GM18508 (cell line): ENCODE data around the gene OTOP3.

Experiments used
- ATAC-seq: cut with Tn5 transposase; IDR thresholded peaks from one replicate; pipeline ENCODE4 v1.9.1; 2021; ENCODE audit warnings: moderate number of reproducible peaks; ENCODE audit not compliant: insufficient read depth, unreplicated experiment

Gene OTOP3

DNA sequence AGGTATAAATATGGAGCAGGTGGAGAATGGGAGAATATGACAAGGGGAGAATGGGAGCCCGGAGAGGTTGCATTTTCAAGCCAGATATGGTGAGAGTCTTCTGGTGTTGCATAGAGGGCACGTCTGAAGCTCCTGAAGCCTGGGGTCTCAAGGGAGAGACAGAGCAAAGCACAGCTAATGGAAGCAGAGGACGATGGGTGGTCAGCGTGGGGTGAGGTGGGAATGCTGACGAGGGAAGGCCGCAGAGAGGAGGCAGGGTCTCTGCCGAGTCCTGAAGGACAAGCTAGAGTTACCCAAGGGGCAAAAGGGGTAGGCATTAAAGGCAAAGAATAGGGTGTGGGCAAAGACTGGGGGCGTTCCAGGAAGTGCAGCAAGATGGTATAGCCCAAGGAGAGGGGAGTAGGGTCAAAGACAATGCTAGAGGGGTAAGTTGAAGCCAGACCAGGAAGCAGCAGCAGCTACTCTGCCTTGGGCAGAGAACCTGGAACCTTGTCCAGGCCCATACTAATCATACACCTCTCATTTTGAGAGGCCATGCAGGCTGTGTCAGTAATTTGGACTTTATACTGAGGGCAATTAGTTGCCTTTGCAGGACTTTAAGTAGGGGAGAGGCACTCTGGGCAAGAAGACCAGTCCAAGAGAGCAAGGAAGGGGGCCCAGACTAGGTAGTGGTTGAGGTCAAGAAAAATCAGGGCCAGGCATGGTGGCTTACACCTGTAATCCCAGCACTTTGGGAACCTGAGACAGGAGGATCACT lies 2.7 kb downstream of the OTOP3 start:
- ATAC-seq: no peak

DNA sequence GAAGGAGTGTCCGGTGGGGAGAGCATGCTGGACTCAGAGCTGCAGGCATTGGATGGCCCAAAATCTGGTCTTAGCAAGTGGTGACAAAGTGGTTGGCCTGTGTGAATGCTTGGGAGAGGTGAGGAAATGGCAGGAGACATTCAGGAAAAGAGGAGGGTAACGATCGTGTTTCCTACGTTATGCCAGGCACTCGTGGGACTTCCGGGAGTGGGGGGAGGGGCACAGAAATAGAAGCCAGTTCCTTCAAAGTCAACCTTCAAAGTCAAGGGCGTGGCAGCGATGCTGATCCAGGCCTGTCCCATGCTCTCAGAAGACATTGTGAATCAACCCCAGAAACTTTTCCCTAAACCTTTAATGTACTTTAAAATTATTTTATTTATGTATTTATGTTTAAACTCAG lies 3.8 kb downstream of the OTOP3 start:
- no peak for ATAC-seq

DNA sequence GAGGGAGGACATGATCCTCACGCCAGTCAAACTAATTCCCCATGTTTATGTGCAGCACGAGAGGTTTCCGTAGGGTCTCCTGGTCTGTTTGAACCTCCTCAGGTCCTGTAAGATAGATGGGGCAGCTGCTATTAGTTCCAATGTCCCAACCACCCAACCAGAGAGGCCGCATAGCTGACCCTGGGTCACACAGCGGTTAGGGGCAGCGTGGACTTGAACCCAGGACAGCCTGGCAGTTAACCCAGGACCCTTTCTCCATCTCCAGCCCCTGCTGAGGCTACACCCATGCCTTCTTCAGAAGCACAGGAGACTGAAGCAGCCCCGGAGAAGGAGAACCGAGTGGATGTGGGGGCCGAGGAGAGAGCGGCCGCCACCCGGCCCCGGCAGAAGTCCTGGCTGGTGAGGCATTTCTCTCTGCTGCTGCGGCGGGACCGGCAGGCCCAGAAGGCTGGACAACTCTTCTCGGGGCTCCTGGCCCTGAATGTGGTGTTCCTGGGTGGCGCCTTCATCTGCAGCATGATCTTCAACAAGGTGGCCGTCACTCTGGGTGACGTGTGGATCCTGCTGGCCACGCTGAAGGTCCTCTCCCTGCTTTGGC lies 5.5 kb downstream of the OTOP3 start:
- ATAC-seq: no peak

DNA sequence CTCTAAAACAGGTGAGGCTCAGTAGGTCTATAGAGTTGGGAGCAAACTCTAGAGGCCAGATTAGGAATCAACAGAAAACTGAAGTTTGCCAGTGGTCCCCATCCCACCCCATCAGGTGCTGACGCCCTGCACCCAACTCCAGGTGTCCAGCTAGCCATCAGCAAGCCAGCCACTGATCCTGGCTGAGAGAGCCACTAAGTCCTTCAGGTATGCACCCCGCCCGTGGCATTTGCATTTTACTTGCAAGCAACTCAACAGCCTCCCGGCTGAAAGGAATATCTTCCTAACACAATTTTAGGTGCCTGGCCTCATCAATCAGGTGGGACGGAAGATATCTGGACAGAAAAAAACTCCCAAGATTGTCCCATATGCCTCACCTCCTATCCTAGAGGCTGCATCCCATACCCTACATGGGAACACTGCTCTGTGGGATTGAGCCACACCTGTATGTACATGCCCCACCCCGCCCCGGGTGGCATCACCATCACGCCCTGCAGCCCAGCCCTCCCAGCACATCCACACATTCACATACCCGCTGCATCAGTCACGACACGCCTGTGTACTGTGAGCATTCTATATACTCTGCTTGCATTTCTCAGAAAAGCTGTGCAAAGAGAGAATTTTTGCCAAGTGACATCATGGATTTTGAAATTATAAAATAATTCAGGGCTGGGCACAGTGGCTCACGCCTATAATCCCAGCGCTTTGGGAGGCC lies 8.3 kb downstream of the OTOP3 start:
- ATAC-seq: no peak

DNA sequence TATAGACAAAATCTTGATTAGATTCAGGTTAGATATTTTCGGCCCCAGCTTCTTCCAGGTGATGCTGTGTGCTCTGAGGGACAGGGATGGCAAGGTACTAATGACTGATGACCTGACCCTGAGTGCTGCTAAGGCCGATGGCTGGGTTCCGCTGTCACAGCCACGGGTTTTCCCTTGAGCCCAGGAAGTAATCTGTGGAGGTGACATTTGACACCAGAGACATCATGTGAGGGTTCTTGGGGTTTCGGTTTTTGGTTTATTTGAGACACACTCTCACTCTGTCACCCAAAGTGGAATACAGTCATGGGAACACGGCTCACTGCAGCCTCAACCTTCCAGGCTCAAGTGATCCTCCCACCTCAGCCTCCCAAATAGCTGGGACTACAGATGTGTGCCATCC lies 9.8 kb downstream of the OTOP3 start:
- ATAC-seq: no peak

DNA sequence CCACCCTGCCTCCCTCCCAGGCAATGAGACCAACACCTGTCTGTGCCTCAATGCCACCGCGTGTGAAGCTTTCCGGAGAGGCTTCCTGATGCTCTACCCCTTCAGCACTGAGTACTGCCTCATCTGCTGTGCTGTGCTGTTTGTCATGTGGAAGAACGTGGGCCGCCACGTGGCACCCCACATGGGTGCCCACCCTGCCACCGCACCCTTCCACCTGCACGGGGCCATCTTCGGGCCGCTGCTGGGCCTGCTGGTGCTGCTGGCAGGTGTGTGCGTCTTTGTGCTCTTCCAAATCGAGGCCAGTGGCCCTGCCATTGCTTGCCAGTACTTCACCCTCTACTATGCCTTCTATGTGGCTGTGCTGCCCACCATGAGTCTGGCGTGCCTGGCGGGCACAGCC lies 10.9 kb downstream of the OTOP3 start:
- no peak for ATAC-seq

DNA sequence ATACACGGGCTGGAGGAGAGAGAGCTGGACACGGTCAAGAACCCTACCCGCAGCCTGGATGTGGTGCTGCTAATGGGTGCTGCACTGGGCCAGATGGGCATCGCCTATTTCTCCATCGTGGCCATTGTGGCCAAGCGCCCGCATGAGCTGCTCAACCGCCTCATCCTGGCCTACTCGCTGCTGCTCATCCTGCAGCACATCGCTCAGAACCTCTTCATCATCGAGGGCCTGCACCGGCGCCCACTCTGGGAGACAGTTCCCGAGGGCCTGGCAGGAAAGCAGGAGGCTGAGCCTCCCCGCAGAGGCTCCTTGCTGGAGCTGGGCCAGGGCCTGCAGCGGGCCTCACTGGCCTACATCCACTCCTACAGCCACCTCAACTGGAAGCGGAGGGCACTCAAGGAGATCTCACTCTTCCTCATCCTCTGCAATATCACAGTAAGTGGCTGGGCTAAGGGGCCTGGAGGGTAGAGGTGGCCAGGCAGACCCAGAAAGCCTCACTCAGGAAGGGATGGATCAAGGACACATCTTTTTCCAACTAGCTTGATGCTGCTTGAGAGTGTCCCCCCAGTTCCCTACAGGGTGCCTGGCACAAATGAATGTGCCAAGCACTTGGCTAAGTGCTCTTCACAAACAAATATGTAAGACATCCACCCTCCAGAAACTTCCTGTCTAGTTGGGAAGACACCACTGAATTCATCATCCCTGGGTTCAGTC lies 11.5 kb downstream of the OTOP3 start:
- no peak for ATAC-seq

DNA sequence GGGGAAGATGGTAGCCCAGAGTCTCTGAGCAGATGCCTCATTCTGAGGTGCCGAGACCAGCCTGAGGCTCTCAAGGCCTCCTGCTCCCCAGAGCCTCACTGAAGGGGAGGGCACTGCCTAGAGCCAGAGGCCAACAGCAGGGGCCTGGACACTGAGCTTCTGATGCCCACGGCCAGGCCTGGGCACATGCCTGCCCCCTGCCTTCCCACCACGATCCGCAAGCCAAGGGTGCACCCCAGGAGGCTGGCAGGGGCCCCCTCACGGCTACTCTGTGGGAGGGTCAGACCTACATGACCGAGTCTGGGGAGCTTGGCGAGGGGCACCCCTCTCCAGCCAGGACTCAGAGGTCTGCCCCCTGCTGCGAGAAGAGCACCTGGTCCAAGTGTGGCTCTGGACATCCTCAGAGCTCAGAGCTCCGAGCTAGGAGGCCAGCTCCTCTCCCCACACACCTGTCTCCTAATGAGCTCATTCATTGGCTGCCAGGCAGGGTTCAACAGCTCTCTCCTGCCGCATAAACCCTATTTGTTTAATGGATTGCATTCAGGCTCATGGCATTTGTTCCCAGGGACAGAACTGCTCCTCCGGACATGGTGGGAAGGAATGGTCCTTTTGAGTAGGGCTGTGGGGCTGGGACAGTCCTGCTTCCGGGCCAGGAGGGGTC lies 13.9 kb downstream of the OTOP3 start:
- no peak for ATAC-seq

DNA sequence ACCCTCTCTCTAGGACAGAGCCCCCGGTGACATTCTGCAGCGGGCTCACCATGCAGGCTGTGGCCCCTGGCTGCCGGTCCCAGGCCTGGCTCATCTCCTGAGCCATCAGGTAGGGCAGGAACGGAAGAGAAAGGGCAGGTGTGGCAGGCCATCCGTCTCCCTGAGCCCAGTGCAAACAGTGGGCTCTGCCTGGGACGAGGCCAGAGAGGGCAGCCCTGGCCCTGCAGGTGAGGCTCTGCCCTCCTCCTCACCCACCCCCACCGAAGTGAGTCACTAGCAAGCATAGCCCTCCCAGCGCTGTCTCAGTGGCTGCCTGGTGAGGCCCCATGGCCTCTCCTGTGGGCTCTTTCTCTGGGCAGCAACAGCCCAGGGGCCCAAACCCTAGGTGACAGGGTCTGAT lies 14.5 kb downstream of the OTOP3 start:
- ATAC-seq: no peak

DNA sequence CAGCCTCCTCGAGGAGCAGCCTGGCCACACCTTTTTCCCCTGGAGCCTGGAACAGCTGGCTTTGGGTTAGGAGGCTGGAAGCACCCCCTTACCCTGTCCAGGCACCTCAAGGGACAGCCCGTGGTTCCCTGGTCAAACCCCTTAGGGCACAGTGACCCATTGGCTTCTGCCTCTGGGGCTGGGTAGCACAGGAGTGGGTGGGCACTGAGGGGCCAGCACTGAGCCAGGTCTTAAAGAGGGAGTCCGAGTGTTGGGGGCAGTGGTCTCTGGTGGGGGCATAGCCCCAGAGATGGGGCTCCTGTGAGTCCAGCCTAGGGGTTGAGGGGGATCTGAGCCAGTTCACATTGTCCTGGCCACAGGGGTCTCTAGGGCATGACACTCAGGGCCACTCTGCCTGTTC lies 15.4 kb downstream of the OTOP3 start:
- no peak for ATAC-seq

DNA sequence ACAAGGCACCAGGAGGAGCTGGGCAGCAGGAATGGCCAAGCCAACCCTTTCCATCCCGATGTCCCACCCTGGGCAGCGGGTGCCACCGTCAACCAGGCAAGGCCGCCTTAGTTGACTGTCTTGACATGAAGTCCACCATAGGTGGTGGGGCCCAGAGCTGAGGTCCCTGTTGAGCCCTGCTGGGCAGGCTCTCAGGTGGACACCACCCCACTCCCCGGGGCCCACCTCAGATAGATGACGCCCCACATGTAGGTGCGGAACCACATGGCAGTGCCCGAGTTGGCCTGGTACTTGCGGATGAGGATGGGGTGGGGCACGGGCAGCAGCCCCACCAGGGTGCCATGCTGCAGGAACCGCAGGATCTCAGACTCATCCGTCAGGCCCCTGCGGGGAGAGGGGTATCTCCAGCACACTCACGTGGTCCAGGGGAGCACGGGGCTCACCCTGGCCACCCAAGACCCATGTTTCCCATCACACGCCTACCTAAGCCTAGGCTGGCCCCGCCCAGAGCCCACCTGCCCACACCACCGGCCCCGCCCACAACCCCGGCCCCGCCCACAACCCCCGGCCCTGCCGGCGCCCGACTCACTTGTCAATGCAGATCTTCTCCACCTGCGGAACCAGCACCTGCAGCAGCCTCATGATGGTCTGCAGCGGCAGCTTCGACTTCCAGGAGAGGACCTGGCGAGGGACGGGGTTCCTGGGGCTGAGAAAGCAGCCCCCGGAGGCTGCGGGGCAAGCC lies 16.2 kb downstream of the OTOP3 start:
- no peak for ATAC-seq

DNA sequence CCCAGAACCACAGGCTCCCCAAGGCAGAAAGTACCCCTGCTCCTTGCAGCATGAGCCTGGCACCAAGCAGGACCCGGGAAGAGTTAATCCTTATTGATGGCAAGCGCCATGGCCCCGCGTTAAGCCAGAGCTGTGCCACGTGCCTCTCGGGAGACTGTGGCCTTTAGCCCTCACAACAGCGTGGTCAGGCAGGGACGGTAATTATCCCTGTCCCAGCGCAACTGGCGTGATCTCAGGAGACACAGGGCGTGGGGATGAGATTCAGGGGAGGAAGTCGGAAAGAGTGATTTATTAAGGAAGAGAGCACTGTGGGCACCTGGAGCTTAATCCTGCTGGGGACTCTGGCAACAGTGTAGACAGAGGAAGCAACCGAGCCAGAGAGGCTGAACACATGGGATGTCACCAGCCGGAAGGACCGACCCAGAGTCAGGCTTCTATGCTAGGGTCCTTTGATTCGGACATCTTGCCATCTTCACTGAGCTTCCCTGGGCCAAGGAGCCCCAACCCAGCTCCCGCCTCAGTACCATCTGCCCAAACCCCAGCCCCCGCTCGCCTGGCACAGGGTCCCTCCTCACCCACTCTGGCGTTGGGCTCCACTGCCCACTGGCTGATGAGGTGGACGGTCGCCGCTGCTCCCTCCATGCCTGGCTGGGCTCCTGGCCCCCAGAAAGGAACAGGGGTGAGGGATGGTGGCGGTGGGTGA lies 16.9 kb downstream of the OTOP3 start:
- ATAC-seq: no peak

DNA sequence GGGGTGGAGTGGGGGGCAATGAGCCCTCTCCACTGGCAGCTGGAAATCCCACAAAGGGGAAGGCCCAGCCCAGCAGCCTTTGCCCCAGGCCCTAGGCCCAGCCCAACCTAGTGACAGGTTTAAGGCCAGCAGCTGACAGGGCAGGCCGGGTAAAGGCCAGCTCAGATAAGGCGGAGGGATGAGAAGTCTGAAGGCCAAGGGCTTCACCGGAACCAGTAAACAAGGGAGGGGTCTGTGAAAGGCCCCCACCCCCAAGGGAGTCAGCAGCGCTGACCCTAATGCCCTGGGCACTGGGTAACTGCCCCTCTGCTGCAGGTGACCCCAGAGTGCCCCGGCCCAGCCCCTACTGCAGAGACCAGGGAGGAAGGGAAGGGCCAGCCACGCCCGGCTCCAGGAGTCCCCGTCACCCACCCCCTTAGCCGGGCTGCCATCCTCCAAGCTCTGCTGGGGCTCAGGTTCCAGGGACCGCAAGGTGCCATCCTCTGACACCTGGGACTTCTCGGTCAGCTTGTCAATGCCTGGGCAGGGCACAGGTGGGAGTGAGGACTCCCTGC lies 17.5 kb downstream of the OTOP3 start:
- ATAC-seq: no peak

DNA sequence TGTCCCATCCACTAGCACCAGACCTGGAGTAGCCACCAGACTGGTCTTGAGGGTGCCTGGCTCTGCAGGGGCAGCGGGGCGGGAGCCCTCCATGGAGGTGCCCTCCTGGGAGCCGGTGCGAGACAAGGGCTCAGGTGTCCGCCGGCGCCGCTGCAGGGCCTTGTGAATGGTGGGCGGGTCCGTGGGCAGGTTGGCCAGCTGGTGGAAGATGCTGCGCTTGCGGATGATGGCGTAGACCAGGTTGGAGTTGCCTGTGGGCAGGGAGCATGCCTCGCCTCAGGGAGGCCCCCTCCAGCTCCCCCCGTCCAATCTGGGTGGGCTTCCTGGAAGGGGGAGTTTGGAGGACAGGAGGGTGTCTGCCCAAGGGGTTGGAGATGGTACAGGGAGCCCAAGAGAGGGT lies 18.4 kb downstream of the OTOP3 start:
- no peak for ATAC-seq

DNA sequence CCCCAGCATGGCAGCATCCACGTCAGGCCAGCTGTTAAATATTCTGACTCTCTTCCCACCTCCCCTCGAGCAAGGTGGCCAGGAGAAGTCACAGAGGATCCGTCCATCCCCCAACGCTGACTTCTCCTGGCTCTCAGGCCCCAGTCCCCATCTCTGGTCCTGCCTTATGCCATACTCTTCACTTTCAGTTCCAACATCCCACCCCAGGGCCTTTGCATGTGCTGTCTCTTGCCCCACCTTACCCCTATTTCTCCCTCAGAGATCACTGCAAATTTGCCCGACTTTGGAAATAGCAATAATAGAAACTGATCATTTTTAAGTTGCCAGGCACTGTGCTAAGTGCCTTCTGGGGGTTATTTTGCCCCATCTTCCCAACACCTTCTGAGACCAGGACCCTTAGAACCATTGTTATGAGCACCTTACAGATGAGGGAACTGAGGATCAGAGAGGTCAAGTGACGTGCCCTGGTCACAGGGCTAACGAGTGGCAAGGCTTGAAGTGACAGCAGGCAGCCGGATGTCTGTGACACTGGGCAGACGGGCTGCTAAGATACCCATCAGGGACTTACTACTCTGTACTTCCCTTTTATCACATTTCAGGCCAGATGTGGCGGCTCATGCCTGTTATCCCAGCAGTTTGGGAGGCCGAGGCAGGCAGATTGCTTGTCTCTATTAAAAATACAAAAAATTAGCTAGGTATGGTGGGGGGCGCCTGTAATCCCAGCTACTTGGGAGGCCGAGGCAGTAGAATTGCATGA lies 19.1 kb downstream of the OTOP3 start:
- no peak for ATAC-seq

DNA sequence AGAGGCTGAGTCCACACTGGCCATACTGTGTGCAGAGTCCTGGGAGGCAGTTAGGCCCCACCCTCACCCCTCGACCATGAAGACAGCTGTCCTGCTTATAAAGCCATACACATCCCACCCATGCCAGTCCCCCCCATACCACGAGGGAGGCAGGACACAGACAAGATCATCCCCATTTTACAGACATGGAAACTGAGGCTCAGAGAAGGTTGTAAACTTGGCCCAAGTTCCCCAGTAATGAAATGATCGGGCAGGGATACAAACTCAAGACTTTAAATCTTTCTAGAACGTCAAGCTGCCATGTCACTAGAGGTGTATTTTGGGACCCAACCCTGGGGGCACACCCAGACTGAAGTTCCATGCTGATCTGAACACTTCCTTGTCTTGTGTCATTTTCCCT lies 20.4 kb downstream of the OTOP3 start:
- no peak for ATAC-seq

DNA sequence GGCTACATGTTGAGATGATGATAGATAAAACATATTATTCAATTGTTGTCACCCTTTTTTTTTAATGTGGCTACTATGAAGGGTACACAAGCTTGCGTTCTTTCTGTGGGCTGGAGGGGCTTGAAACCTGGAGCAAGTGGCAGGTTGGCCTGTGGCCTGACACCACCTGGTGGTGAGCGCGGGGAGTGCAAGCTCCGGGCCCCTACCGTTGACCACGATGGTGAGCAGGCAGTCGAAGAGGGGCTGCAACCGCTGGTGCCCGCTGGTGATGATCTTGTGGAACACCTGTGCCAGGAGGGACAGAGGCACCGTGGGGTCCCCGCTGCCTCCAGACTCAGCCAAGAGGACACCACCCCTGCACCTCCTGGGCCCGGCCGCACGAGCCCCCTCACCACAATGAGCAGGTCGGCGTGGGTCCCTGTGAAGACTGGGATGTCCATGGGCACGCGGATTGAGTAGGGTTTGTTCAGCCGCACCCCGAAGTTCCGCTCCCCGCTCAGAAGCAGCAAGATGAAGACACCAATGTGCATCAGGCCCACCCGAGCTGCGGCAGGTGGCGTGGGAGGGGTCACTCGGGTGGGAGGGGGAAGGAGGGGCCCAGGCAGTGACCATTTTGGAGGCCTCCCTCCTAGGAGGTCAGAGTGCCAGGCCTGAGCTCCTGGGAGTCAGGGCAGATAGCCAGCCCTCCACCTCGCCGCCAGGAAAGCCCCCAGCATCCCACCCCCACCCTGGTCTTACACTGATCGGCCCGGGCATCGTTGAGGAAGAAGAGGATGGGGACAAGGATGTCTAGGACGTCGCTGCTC lies 22.4 kb downstream of the OTOP3 start:
- no peak for ATAC-seq
